ENCODE results near the gene CBLN3. TPM values are rescaled to one million over a fixed set of nuclear protein-coding genes. Genes with fewer than 3 reads are reported as not detected.

CBLN3 gene
- total RNA-seq, 4 donors from 2014 or later: 0.30 to 2.6 (median 0.93) TPM; not detected in 1

GRCh38 chr14:24404814-24405213, 24.7 kb downstream of the CBLN3 start:
- Histone ChIP-seq H3K36me3 (peaks cover 23% of the 10 kb centered on the region), H3K4me1 (peaks cover 42% of the 10 kb centered on the region), H3K27ac (no peak overlapping the region), H3K27me3 (no peaks in the 10 kb centered on the region), H3K4me3 (no peak overlapping the region), H3K9me3 (no peaks in the 10 kb centered on the region)
- WGBS: 66% methylated on average over 4 of the region's 4 CpGs
- no peak for DNase-seq (ENCODE audit: low spot score in 2 of 2)
- no peak for TF ChIP-seq POLR2A (IDR thresholded peaks at IDR 0.05)
- TF ChIP-seq EP300 (IDR thresholded peaks at IDR 0.05): no peak
- no peak for TF ChIP-seq POLR2AphosphoS5 (IDR thresholded peaks at IDR 0.05)
- TF ChIP-seq CTCF (IDR thresholded peaks at IDR 0.05): no peak

- DNase-seq (ENCODE audit: low spot score in 2 of 2): no peak
- H3K4me1 ChIP-seq: peaks cover 55% of the 10 kb centered on the region
- no peaks in the 10 kb centered on the region for H3K9me3 ChIP-seq
- no peaks in the 10 kb centered on the region for H3K27me3 ChIP-seq
- 60% methylated on average over 7 of the region's 7 CpGs for WGBS
- H3K4me3 ChIP-seq: no peak overlapping the region
- H3K36me3 ChIP-seq: peaks cover 9% of the 10 kb centered on the region
- no peak overlapping the region for H3K27ac ChIP-seq
- TF ChIP-seq POLR2AphosphoS5 (IDR thresholded peaks at IDR 0.05): no peak
- no peak for TF ChIP-seq POLR2A (IDR thresholded peaks at IDR 0.05)
- no peak for TF ChIP-seq EP300 (IDR thresholded peaks at IDR 0.05)
- no peak for TF ChIP-seq CTCF (IDR thresholded peaks at IDR 0.05)
Observed at GRCh38 chr14:24403294-24403998, 26.0 kb downstream of the CBLN3 start.

- no peak overlapping the region for H3K4me3 ChIP-seq
- 52% methylated on average over 9 of the region's 9 CpGs for WGBS
- H3K27ac ChIP-seq: no peak overlapping the region
- H3K27me3 ChIP-seq: no peaks in the 10 kb centered on the region
- TF ChIP-seq POLR2A (IDR thresholded peaks at IDR 0.05) (no peak), CTCF (IDR thresholded peaks at IDR 0.05) (no peak), EP300 (IDR thresholded peaks at IDR 0.05) (no peak), POLR2AphosphoS5 (IDR thresholded peaks at IDR 0.05) (no peak)
- H3K4me1 ChIP-seq: peaks cover 69% of the 10 kb centered on the region
- H3K9me3 ChIP-seq: no peaks in the 10 kb centered on the region
- DNase-seq (ENCODE audit: low spot score in 2 of 2): no peak
- no peaks in the 10 kb centered on the region for H3K36me3 ChIP-seq
Observed at GRCh38 chr14:24401810-24402702, 27.4 kb downstream of the CBLN3 start.

- peaks cover 84% of the 10 kb centered on the region for H3K4me1 ChIP-seq
- WGBS: 44% methylated on average over 4 of the region's 4 CpGs
Observed at GRCh38 chr14:24399999-24400718, 29.3 kb downstream of the CBLN3 start.

More at GRCh38 chr14:24399999-24400718, 29.3 kb downstream of the CBLN3 start:
- peak overlapping the region; percentile 89 for H3K27ac ChIP-seq
- TF ChIP-seq POLR2AphosphoS5 (IDR thresholded peaks at IDR 0.05): no peak
- no peak for TF ChIP-seq CTCF (IDR thresholded peaks at IDR 0.05)
- no peak for TF ChIP-seq EP300 (IDR thresholded peaks at IDR 0.05)
- TF ChIP-seq POLR2A (IDR thresholded peaks at IDR 0.05): no peak
- no peak for DNase-seq (ENCODE audit: low spot score in 2 of 2)
- no peaks in the 10 kb centered on the region for H3K9me3 ChIP-seq
- peak overlapping the region; percentile 62 for H3K4me3 ChIP-seq
- no peaks in the 10 kb centered on the region for H3K36me3 ChIP-seq
- H3K27me3 ChIP-seq: no peaks in the 10 kb centered on the region
